GM10248 (cell line): Measurements from ENCODE around the gene JPT1.

Source experiments
- CTCF ChIA-PET: fragments of 300-600 bp; sonication (Branson Sonifier 250); formaldehyde crosslinking; extraction: SDS; loops from one replicate; lab custom pipeline; 2021; ENCODE audit warnings: antibody characterized with exemption; lab: Yijun Ruan, JAX
- POLR2A ChIA-PET: fragments of 350-650 bp; sonication (Branson Sonifier 250); formaldehyde crosslinking; extraction: SDS; loops from one replicate; lab custom pipeline; 2020; ENCODE audit warnings: antibody characterized with exemption; lab: Yijun Ruan, JAX
- DNase-seq: peaks from one replicate; pipeline ENCODE4 v3.0.0; 2012; ENCODE audit errors: extremely low spot score
- TF ChIP-seq, protein P1 (sequence below): IDR thresholded peaks from 2 replicates; pipeline ENCODE4 v1.5.1; 2012; ENCODE audit warnings: mild to moderate bottlenecking, low read depth; ENCODE audit errors: extremely low read depth, missing control alignments, control extremely low read depth

Gene JPT1

DNA sequence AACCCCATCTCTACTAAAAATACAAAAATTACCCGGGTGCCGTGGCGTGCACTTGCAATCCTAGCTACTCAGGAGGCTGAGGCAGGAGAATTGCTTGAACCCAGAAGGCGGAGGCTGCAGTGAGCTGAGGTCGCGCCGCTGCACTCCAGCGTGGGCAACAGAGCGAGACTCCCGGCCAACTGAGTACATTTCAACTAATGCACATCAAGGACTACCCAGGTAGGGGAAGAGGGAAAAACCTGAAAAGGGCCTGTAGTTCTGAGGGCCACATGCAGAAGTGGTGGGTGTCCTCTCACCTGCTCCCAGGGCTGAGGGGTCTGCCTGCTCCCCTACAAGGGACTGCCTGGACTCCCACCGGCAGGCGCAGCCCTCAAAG, 67.1 kb downstream of the JPT1 start:
- TF ChIP-seq, protein P1, sequence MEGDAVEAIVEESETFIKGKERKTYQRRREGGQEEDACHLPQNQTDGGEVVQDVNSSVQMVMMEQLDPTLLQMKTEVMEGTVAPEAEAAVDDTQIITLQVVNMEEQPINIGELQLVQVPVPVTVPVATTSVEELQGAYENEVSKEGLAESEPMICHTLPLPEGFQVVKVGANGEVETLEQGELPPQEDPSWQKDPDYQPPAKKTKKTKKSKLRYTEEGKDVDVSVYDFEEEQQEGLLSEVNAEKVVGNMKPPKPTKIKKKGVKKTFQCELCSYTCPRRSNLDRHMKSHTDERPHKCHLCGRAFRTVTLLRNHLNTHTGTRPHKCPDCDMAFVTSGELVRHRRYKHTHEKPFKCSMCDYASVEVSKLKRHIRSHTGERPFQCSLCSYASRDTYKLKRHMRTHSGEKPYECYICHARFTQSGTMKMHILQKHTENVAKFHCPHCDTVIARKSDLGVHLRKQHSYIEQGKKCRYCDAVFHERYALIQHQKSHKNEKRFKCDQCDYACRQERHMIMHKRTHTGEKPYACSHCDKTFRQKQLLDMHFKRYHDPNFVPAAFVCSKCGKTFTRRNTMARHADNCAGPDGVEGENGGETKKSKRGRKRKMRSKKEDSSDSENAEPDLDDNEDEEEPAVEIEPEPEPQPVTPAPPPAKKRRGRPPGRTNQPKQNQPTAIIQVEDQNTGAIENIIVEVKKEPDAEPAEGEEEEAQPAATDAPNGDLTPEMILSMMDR, result no peak
- POLR2A ChIA-PET, result interaction anchor here (0.5 kb wide), 1 partner anchor 107 kb away, joined by 7 read pairs; no protein-coding TSS in a partner anchor
- no peak for DNase-seq
- CTCF ChIA-PET, result interaction anchor here (1.4 to 6.3 kb wide), 7 partner anchors 8 to 85 kb away, joined by 4 to 36 read pairs (median 8); partner anchors contain the start of gene NT5C

DNA sequence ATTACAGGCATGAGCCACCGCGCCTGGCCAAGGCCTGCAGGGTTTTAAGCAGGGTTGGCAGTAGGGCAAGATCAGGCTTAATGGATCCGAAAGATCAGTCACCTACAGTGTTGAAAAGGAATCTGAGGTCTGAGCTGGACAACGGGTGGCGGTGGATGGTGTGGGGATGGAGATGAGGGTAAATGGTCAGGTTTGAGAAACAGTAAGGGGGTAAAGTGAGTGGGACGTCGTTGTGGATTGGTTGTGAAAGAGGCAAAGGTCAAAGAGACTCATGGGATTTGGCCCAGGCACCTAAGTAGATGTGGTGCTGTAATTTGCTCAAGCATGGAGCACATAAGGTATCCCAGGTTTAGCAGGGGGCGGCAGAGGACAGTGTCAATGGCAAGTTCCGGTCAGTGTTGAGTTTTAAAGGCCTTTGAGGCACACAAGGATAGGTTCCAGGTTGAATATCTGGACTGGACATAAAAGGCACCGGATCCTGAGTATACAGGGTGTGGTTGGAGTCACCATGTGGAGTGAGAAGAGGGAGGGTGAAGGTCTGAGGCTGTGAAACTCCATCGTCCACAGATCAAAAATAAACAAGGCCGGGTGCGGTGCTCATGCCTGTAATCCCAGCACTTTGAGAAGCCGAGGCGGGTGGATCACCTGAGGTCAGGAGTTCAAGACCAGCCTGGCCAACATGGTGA, 67.7 kb downstream of the JPT1 start:
- POLR2A ChIA-PET, result no interaction called here
- no peak for DNase-seq
- TF ChIP-seq, protein P1, result no peak

More for the DNA sequence above, 67.7 kb downstream of the JPT1 start:
- CTCF ChIA-PET, result interaction anchor here (1.7 to 6.3 kb wide), 3 partner anchors 20 to 85 kb away, joined by 4 to 36 read pairs (median 9); no protein-coding TSS in a partner anchor
